Thoracic aorta (tissue), 2 donors: ENCODE results near the gene MICALL2. TPM values are rescaled to one million over a fixed set of nuclear protein-coding genes. Genes with fewer than 3 reads are reported as not detected.

Experiments used
- ATAC-seq: fragments of 150-250 bp; one replicate; pipeline ENCODE4 v1.8.0; 2017; ENCODE audit warnings: low read depth; ENCODE audit not compliant: insufficient number of reproducible peaks, low FRiP score
- DNase-seq: peaks from one replicate; pipeline ENCODE4 v3.0.0-alpha.2; 2020; ENCODE audit warnings: low spot score
- H3K27ac ChIP-seq, 2 donors: fragments of 200-600 bp; sonication (generic); 1 replicate in 1 of 2; 2 replicates in 1 of 2; pipeline ENCODE4 v1.5.1; 2016; ENCODE audit warnings: mild to moderate bottlenecking in 2 of 2, moderate library complexity in 2 of 2
- H3K27me3 ChIP-seq: fragments of 200-600 bp; sonication (generic); replicated peaks from 2 replicates; pipeline ENCODE4 v1.6.0; 2016; ENCODE audit warnings: mild to moderate bottlenecking; ENCODE audit not compliant: insufficient read depth
- H3K36me3 ChIP-seq: fragments of 200-600 bp; sonication (generic); one replicate; pipeline ENCODE4 v1.5.1; 2016
- H3K4me1 ChIP-seq, 2 donors: fragments of 200-600 bp; sonication (generic); 1 replicate in 1 of 2; 2 replicates in 1 of 2; pipeline versions ENCODE4 v1.5.1 to v1.6.0; 2016; ENCODE audit warnings: low read depth in 2 of 2, mild to moderate bottlenecking in 1 of 2; ENCODE audit not compliant: control insufficient read depth in 1 of 2
- H3K4me3 ChIP-seq: fragments of 200-600 bp; sonication (generic); 2 replicates; pipeline ENCODE4 v1.5.1; 2016; ENCODE audit warnings: mild to moderate bottlenecking
- H3K9me3 ChIP-seq: fragments of 200-600 bp; sonication (generic); 2 replicates; pipeline ENCODE4 v1.5.1; 2016
- CTCF ChIP-seq: fragments of 200-600 bp; sonication (generic); IDR thresholded peaks from one replicate; pipeline ENCODE4 v1.5.1; 2019; ENCODE audit warnings: antibody characterized with exemption
- total RNA-seq, 2 donors: library from RNA; depleted of rRNA; stranded (reverse); fragments of >200 nt; gene quantifications; one replicate each; pipeline versions ENCODE4 v1.1.0 to v1.2.3, GENCODE V29; 2016

MICALL2 gene
- total RNA-seq, 2 donors from 2014 or later, result 71.7 to 80.0 TPM

GRCh38 chr7:1475991-1476390 lies 16.7 kb upstream of the MICALL2 start:
- Histone ChIP-seq H3K36me3 (peaks cover 53% of the 10 kb centered on the region), H3K27me3 (no peaks in the 10 kb centered on the region), H3K4me3 (no peak overlapping the region), H3K4me1 (no peaks in the 10 kb centered on the region), H3K27ac (no peak overlapping the region), H3K9me3 (no peaks in the 10 kb centered on the region)
- DNase-seq, result no peak
- no peak for TF ChIP-seq CTCF
- no peak for ATAC-seq

GRCh38 chr7:1475393-1475792 lies 16.1 kb upstream of the MICALL2 start:
- Histone ChIP-seq H3K27me3 (no peaks in the 10 kb centered on the region), H3K36me3 (peaks cover 53% of the 10 kb centered on the region), H3K4me1 (no peaks in the 10 kb centered on the region), H3K4me3 (no peak overlapping the region), H3K27ac (no peak overlapping the region), H3K9me3 (no peaks in the 10 kb centered on the region)
- no peak for TF ChIP-seq CTCF
- ATAC-seq, result no peak
- no peak for DNase-seq

- Histone ChIP-seq H3K27me3 (no peaks in the 10 kb centered on the region), H3K4me1 (no peaks in the 10 kb centered on the region), H3K9me3 (no peaks in the 10 kb centered on the region), H3K4me3 (no peak overlapping the region), H3K36me3 (peaks cover 53% of the 10 kb centered on the region), H3K27ac (no peak overlapping the region)
- ATAC-seq (no peak), DNase-seq (no peak)
- TF ChIP-seq CTCF, result no peak
Observed at GRCh38 chr7:1474736-1475135, 15.5 kb upstream of the MICALL2 start.

GRCh38 chr7:1473864-1474512 lies 14.7 kb upstream of the MICALL2 start:
- Histone ChIP-seq H3K36me3 (peaks cover 54% of the 10 kb centered on the region), H3K4me3 (no peak overlapping the region), H3K27ac (no peak overlapping the region), H3K9me3 (no peaks in the 10 kb centered on the region), H3K4me1 (no peaks in the 10 kb centered on the region), H3K27me3 (no peaks in the 10 kb centered on the region)
- DNase-seq (peak; percentile 47), ATAC-seq (peak; percentile 61)
- peak; percentile 96 for TF ChIP-seq CTCF

GRCh38 chr7:1470901-1471300 lies 11.6 kb upstream of the MICALL2 start:
- Histone ChIP-seq H3K4me1 (peaks cover 12 to 14% of the 10 kb centered on the region in 2 donors), H3K36me3 (peaks cover 34% of the 10 kb centered on the region), H3K27me3 (no peaks in the 10 kb centered on the region), H3K9me3 (no peaks in the 10 kb centered on the region), H3K4me3 (no peak overlapping the region), H3K27ac (no peak overlapping the region)
- DNase-seq (no peak), ATAC-seq (no peak)
- TF ChIP-seq CTCF, result no peak
